Measurements from ENCODE around the gene A1BG. TPM values are rescaled to one million over a fixed set of nuclear protein-coding genes. Genes with fewer than 3 reads are reported as not detected.
"Not testable (repeated sequence)": the region's sequence is repeated elsewhere in the genome, so short reads cannot be mapped to it uniquely, and the experiment has no call there.

The A1BG gene
- total RNA-seq, 1 donor from 2014 or later, result under 0.01 TPM

DNA sequence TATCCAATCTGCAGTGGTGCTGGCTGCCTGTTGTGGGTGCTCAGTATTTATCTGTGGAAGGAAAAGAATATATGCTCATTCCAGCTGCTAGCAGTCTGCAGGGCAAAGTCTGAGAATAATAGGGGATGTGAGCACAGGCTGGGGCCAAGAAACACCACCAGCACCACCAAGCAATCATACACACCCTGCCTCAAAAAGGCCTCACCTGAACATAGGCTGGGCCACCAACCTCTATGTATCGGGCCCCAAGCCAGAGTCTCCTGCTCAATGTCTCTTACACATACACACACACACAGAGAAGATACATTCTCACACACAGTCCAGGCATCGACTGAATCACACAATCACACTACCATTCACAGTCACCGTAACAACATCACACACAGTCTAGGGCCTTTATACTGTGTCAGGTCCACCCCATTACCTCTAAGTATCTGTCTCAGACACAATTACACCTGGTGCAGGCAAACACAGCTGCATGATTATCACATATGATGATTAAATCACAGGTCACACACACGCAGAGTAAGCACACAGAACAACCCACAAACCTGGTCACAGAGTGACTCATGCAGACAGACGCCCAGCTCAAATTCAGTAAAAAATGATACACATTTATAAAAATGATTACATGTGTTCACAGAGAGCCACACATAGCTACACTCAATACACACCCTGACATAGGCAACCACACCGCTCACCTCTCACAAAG lies 27.8 kb downstream of the A1BG start:
- peak overlapping the region in 2 of 3 donors; percentile 80 to 98 for H3K9ac ChIP-seq (ENCODE audit: low read depth in 1 of 3, low read length in 3 of 3)
- peak overlapping the region; percentile 31 to 100 (median 84) for H3K4me3 ChIP-seq (ENCODE audit: low read length in 3 of 3)
- H3K27me3 ChIP-seq (ENCODE audit: control insufficient read depth in 3 of 3, insufficient read depth in 3 of 3, low read length in 3 of 3), result no peaks in the 10 kb centered on the region
- H3K4me1 ChIP-seq (ENCODE audit: control insufficient read depth in 3 of 3, insufficient read depth in 3 of 3, low read length in 3 of 3), result peaks cover 29 to 39% (median 30%) of the 10 kb centered on the region in 3 donors
- no peak overlapping the region for H3K27ac ChIP-seq (ENCODE audit: low read depth, low read length)
- no peaks in the 10 kb centered on the region for H3K9me3 ChIP-seq (ENCODE audit: control insufficient read depth in 3 of 3, low read length in 3 of 3)
- H3K36me3 ChIP-seq (ENCODE audit: control insufficient read depth in 3 of 3, insufficient read depth in 3 of 3, low read length in 3 of 3), result peaks cover 6 to 13% (median 9%) of the 10 kb centered on the region in 3 donors

GRCh38 chr19:58319241-58319640 lies 34.1 kb downstream of the A1BG start:
- Histone ChIP-seq H3K4me1 (ENCODE audit: control insufficient read depth in 3 of 3, insufficient read depth in 3 of 3, low read length in 3 of 3) (no peaks in the 10 kb centered on the region), H3K9me3 (ENCODE audit: control insufficient read depth in 3 of 3, low read length in 3 of 3) (no peaks in the 10 kb centered on the region), H3K27me3 (ENCODE audit: control insufficient read depth in 3 of 3, insufficient read depth in 3 of 3, low read length in 3 of 3) (no peaks in the 10 kb centered on the region), H3K4me3 (ENCODE audit: low read length in 3 of 3) (no peak overlapping the region), H3K9ac (ENCODE audit: low read depth in 1 of 3, low read length in 3 of 3) (no peak overlapping the region), H3K36me3 (ENCODE audit: control insufficient read depth in 3 of 3, insufficient read depth in 3 of 3, low read length in 3 of 3) (peaks cover 29 to 33% (median 29%) of the 10 kb centered on the region in 3 donors), H3K27ac (ENCODE audit: low read depth, low read length) (no peak overlapping the region)

GRCh38 chr19:58318297-58318696 lies 35.0 kb downstream of the A1BG start:
- Histone ChIP-seq H3K9ac (ENCODE audit: low read depth in 1 of 3, low read length in 3 of 3) (no peak overlapping the region), H3K27ac (ENCODE audit: low read depth, low read length) (no peak overlapping the region), H3K27me3 (ENCODE audit: control insufficient read depth in 3 of 3, insufficient read depth in 3 of 3, low read length in 3 of 3) (no peaks in the 10 kb centered on the region), H3K9me3 (ENCODE audit: control insufficient read depth in 3 of 3, low read length in 3 of 3) (no peaks in the 10 kb centered on the region), H3K36me3 (ENCODE audit: control insufficient read depth in 3 of 3, insufficient read depth in 3 of 3, low read length in 3 of 3) (peaks cover 29 to 41% (median 36%) of the 10 kb centered on the region in 3 donors), H3K4me1 (ENCODE audit: control insufficient read depth in 3 of 3, insufficient read depth in 3 of 3, low read length in 3 of 3) (no peaks in the 10 kb centered on the region), H3K4me3 (ENCODE audit: low read length in 3 of 3) (no peak overlapping the region)

DNA sequence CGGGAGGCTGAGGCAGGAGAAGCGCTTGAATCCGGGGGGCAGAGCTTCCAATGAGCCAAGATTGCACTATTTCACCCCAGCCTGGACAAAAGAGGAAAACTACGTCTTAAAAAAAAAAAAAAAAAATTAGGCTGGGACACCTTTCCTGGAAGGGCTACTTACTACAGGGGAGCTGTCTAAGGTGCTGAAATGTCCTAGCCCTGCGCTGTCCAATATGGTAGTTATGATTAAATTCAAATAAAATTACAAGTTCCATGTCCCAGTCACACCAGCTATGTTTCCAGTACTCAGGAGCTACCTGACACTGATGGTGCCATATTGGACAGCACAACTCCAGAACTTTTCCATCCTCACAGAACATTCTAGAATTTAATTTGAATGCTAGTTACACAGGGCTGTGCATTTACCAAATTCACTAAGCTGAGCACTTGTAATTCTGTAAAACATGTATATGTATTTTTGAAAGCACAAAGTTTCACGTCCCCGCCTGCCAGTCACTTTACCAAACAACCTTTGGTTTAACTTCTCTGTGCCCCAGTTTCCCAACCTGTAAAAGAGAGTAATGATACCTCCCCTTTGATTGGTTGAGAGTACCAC lies 35.7 kb downstream of the A1BG start:
- H3K4me3 ChIP-seq (ENCODE audit: low read length in 3 of 3), result no peak overlapping the region
- no peak overlapping the region for H3K27ac ChIP-seq (ENCODE audit: low read depth, low read length)
- H3K9ac ChIP-seq (ENCODE audit: low read depth in 1 of 3, low read length in 3 of 3), result no peak overlapping the region
- no peaks in the 10 kb centered on the region for H3K9me3 ChIP-seq (ENCODE audit: control insufficient read depth in 3 of 3, low read length in 3 of 3)
- peaks cover 32 to 44% (median 37%) of the 10 kb centered on the region in 3 donors for H3K36me3 ChIP-seq (ENCODE audit: control insufficient read depth in 3 of 3, insufficient read depth in 3 of 3, low read length in 3 of 3)
- H3K4me1 ChIP-seq (ENCODE audit: control insufficient read depth in 3 of 3, insufficient read depth in 3 of 3, low read length in 3 of 3), result no peaks in the 10 kb centered on the region
- no peaks in the 10 kb centered on the region for H3K27me3 ChIP-seq (ENCODE audit: control insufficient read depth in 3 of 3, insufficient read depth in 3 of 3, low read length in 3 of 3)

DNA sequence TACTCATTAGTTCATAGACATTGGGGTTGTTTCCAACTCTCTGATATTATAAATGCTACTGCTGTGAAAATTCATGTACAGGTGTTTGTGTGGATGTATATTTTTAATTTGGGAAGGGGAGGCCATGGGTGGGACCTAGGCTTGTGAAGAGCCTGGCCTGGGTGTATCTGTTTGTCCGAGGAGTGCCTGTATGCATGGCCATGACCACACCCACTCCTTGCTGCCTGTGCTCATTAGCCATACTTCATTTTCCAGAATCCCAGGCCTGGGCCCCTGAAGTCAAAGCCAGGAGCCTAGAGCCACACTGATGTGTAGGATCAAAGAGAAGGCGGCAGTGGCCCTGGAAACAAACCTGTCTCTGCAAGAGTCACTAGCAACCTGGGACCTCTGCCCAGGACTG lies 37.7 kb downstream of the A1BG start:
- no peaks in the 10 kb centered on the region for H3K27me3 ChIP-seq (ENCODE audit: control insufficient read depth in 3 of 3, insufficient read depth in 3 of 3, low read length in 3 of 3)
- no peak overlapping the region for H3K4me3 ChIP-seq (ENCODE audit: low read length in 3 of 3)
- H3K4me1 ChIP-seq (ENCODE audit: control insufficient read depth in 3 of 3, insufficient read depth in 3 of 3, low read length in 3 of 3), result no peaks in the 10 kb centered on the region
- H3K36me3 ChIP-seq (ENCODE audit: control insufficient read depth in 3 of 3, insufficient read depth in 3 of 3, low read length in 3 of 3), result peaks cover 38 to 49% (median 49%) of the 10 kb centered on the region in 3 donors
- H3K9ac ChIP-seq (ENCODE audit: low read depth in 1 of 3, low read length in 3 of 3), result no peak overlapping the region
- no peaks in the 10 kb centered on the region for H3K9me3 ChIP-seq (ENCODE audit: control insufficient read depth in 3 of 3, low read length in 3 of 3)
- H3K27ac ChIP-seq (ENCODE audit: low read depth, low read length), result no peak overlapping the region

GRCh38 chr19:58311345-58311865 lies 41.9 kb downstream of the A1BG start:
- no peak overlapping the region for H3K9ac ChIP-seq (ENCODE audit: low read depth in 1 of 3, low read length in 3 of 3)
- H3K9me3 ChIP-seq (ENCODE audit: control insufficient read depth in 3 of 3, low read length in 3 of 3), result no peaks in the 10 kb centered on the region
- H3K27me3 ChIP-seq (ENCODE audit: control insufficient read depth in 3 of 3, insufficient read depth in 3 of 3, low read length in 3 of 3), result no peaks in the 10 kb centered on the region
- H3K4me3 ChIP-seq (ENCODE audit: low read length in 3 of 3), result no peak overlapping the region
- peaks cover 35 to 60% (median 60%) of the 10 kb centered on the region in 3 donors for H3K36me3 ChIP-seq (ENCODE audit: control insufficient read depth in 3 of 3, insufficient read depth in 3 of 3, low read length in 3 of 3)
- no peak overlapping the region for H3K27ac ChIP-seq (ENCODE audit: low read depth, low read length)
- H3K4me1 ChIP-seq (ENCODE audit: control insufficient read depth in 3 of 3, insufficient read depth in 3 of 3, low read length in 3 of 3), result peaks cover 0 to 2% (median under 1%) of the 10 kb centered on the region in 3 donors

GRCh38 chr19:58310685-58311084 lies 42.6 kb downstream of the A1BG start:
- H3K36me3 ChIP-seq (ENCODE audit: control insufficient read depth in 3 of 3, insufficient read depth in 3 of 3, low read length in 3 of 3), result peaks cover 30 to 56% (median 55%) of the 10 kb centered on the region in 3 donors
- not testable (repeated sequence) for H3K4me3 ChIP-seq (ENCODE audit: low read length in 3 of 3); H3K27me3 ChIP-seq (ENCODE audit: control insufficient read depth in 3 of 3, insufficient read depth in 3 of 3, low read length in 3 of 3); H3K9me3 ChIP-seq (ENCODE audit: control insufficient read depth in 3 of 3, low read length in 3 of 3); H3K4me1 ChIP-seq (ENCODE audit: control insufficient read depth in 3 of 3, insufficient read depth in 3 of 3, low read length in 3 of 3); H3K9ac ChIP-seq (ENCODE audit: low read depth in 1 of 3, low read length in 3 of 3); H3K27ac ChIP-seq (ENCODE audit: low read depth, low read length)

DNA sequence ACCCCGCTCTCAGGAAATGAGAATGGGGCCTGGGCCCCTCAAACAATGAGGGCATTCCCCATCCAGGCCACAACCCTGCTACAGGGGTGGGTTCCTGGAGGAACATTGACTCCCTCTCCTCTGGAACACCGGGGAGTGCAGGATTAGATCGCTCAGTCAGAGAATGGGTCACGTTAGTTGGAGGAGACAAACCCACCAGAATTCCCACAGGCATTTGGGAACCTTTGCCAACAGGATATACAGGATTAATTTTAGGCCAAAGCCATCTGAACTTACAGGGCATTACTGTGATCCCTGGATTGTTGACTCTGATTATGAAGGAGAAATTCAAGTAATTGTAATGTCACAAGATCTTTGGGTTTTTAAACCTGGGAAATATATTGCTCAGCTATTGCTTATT lies 45.6 kb downstream of the A1BG start:
- H3K9ac ChIP-seq (ENCODE audit: low read depth in 1 of 3, low read length in 3 of 3), result no peak overlapping the region
- no peak overlapping the region for H3K27ac ChIP-seq (ENCODE audit: low read depth, low read length)
- H3K4me1 ChIP-seq (ENCODE audit: control insufficient read depth in 3 of 3, insufficient read depth in 3 of 3, low read length in 3 of 3), result peaks cover 9 to 18% (median 13%) of the 10 kb centered on the region in 3 donors
- no peaks in the 10 kb centered on the region for H3K27me3 ChIP-seq (ENCODE audit: control insufficient read depth in 3 of 3, insufficient read depth in 3 of 3, low read length in 3 of 3)
- H3K9me3 ChIP-seq (ENCODE audit: control insufficient read depth in 3 of 3, low read length in 3 of 3), result no peaks in the 10 kb centered on the region
- H3K4me3 ChIP-seq (ENCODE audit: low read length in 3 of 3), result no peak overlapping the region
- peaks cover 18 to 35% (median 29%) of the 10 kb centered on the region in 3 donors for H3K36me3 ChIP-seq (ENCODE audit: control insufficient read depth in 3 of 3, insufficient read depth in 3 of 3, low read length in 3 of 3)

- Histone ChIP-seq H3K9me3 (ENCODE audit: control insufficient read depth in 3 of 3, low read length in 3 of 3) (peaks cover 0 to 4% (median 0%) of the 10 kb centered on the region in 3 donors), H3K27ac (ENCODE audit: low read depth, low read length) (peak overlapping the region; percentile 91), H3K4me3 (ENCODE audit: low read length in 3 of 3) (peak overlapping the region; percentile 84 to 100 (median 99)), H3K9ac (ENCODE audit: low read depth in 1 of 3, low read length in 3 of 3) (peak overlapping the region; percentile 93 to 96 (median 95)), H3K36me3 (ENCODE audit: control insufficient read depth in 3 of 3, insufficient read depth in 3 of 3, low read length in 3 of 3) (peaks cover 12 to 27% (median 24%) of the 10 kb centered on the region in 3 donors), H3K27me3 (ENCODE audit: control insufficient read depth in 3 of 3, insufficient read depth in 3 of 3, low read length in 3 of 3) (no peaks in the 10 kb centered on the region), H3K4me1 (ENCODE audit: control insufficient read depth in 3 of 3, insufficient read depth in 3 of 3, low read length in 3 of 3) (peaks cover 9 to 18% (median 13%) of the 10 kb centered on the region in 3 donors)
Observed at GRCh38 chr19:58305932-58306323, 47.4 kb downstream of the A1BG start.
